ENCODE data around the gene UMOD. TPM values are rescaled to one million over a fixed set of nuclear protein-coding genes. Genes with fewer than 3 reads are reported as not detected.

UMOD gene
- total and polyA plus RNA-seq, 9 of the 15 experiments (the other 6 are each of a cell fraction or from before 2014, with no cell fraction given), result not detected

- TF ChIP-seq, protein P1, sequence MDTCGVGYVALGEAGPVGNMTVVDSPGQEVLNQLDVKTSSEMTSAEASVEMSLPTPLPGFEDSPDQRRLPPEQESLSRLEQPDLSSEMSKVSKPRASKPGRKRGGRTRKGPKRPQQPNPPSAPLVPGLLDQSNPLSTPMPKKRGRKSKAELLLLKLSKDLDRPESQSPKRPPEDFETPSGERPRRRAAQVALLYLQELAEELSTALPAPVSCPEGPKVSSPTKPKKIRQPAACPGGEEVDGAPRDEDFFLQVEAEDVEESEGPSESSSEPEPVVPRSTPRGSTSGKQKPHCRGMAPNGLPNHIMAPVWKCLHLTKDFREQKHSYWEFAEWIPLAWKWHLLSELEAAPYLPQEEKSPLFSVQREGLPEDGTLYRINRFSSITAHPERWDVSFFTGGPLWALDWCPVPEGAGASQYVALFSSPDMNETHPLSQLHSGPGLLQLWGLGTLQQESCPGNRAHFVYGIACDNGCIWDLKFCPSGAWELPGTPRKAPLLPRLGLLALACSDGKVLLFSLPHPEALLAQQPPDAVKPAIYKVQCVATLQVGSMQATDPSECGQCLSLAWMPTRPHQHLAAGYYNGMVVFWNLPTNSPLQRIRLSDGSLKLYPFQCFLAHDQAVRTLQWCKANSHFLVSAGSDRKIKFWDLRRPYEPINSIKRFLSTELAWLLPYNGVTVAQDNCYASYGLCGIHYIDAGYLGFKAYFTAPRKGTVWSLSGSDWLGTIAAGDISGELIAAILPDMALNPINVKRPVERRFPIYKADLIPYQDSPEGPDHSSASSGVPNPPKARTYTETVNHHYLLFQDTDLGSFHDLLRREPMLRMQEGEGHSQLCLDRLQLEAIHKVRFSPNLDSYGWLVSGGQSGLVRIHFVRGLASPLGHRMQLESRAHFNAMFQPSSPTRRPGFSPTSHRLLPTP (IDR thresholded peaks at IDR 0.05; ENCODE audit: borderline replicate concordance, extremely low read depth, insufficient read length), result no peak
- TF ChIP-seq BRCA1 (IDR thresholded peaks at IDR 0.05), result no peak
- no peak for TF ChIP-seq BRCA1 (CRISPR knock-in tag; IDR thresholded peaks at IDR 0.05)
- no peak for TF ChIP-seq ZBTB40 (IDR thresholded peaks at IDR 0.05)
- no peak for TF ChIP-seq ZBTB40 (CRISPR knock-in tag; IDR thresholded peaks at IDR 0.05)
- no peak for TF ChIP-seq EGR1 (conservative IDR thresholded peaks at IDR 0.05)
- TF ChIP-seq MTA3 (IDR thresholded peaks at IDR 0.05; ENCODE audit: borderline replicate concordance), result no peak
- no peak for TF ChIP-seq YBX1 (IDR thresholded peaks at IDR 0.05)
These were observed 54.1 kb downstream of the UMOD start (continued) for GRCh38 chr16:20298452-20298851.
